GM12801 (cell line): ENCODE measurements around the gene CAV3.

ENCODE experiments used
- TF ChIP-seq, protein P1 (sequence below): IDR thresholded peaks from one replicate; pipeline ENCODE4 v1.5.1; 2011; ENCODE audit warnings: control low read depth; ENCODE audit not compliant: insufficient read length; ENCODE audit errors: extremely low read depth

Gene CAV3

DNA sequence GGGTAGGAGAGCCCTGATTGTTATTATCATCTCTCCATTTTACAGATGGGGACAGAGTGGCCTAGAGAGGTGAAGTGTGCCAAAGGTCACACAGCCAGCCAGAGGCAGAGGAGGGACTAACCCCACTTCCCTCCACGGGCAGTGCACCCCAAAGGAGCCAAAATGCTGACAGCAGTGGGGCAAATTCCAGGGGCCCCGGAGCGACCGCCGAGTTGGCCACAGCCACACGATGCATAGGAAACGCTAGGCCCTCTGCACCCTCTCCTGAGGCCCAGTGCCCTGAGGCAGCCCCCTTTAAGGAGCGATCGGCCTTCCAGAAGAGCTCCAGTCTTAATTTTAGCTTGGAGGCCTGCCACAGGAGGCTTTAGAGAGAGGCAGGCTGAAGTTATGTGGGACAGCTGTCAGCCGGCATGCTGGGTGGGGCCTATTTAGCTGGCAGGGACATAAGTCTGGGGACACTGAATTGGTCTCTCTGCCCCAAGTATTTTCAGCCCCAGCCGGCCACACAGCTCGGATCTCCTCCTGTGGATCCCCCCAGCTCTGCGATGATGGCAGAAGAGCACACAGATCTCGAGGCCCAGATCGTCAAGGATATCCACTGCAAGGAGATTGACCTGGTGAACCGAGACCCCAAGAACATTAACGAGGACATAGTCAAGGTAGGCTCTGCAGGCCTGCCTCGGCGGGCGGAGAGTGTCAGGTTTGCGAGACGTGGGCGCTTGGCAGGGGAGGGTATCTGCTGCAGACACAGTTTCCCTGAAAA is at the start of gene CAV3:
Gene CAV3 (plus strand): TSS at position 471 of the 763 bp plus-strand sequence. CDS start 75 bp downstream, at position 546.
- TF ChIP-seq, protein P1, sequence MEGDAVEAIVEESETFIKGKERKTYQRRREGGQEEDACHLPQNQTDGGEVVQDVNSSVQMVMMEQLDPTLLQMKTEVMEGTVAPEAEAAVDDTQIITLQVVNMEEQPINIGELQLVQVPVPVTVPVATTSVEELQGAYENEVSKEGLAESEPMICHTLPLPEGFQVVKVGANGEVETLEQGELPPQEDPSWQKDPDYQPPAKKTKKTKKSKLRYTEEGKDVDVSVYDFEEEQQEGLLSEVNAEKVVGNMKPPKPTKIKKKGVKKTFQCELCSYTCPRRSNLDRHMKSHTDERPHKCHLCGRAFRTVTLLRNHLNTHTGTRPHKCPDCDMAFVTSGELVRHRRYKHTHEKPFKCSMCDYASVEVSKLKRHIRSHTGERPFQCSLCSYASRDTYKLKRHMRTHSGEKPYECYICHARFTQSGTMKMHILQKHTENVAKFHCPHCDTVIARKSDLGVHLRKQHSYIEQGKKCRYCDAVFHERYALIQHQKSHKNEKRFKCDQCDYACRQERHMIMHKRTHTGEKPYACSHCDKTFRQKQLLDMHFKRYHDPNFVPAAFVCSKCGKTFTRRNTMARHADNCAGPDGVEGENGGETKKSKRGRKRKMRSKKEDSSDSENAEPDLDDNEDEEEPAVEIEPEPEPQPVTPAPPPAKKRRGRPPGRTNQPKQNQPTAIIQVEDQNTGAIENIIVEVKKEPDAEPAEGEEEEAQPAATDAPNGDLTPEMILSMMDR = no peak

GRCh38 chr3:8702560-8702959 is 31.0 kb upstream of the CAV3 start:
- TF ChIP-seq, protein P1 = no peak

GRCh38 chr3:8705575-8705974 is 28.0 kb upstream of the CAV3 start:
- TF ChIP-seq, protein P1 = no peak

- TF ChIP-seq, protein P1 = no peak
Observed at GRCh38 chr3:8709287-8709686, 24.3 kb upstream of the CAV3 start.

- TF ChIP-seq, protein P1 = no peak
Observed at GRCh38 chr3:8709801-8710507, 23.6 kb upstream of the CAV3 start.

DNA sequence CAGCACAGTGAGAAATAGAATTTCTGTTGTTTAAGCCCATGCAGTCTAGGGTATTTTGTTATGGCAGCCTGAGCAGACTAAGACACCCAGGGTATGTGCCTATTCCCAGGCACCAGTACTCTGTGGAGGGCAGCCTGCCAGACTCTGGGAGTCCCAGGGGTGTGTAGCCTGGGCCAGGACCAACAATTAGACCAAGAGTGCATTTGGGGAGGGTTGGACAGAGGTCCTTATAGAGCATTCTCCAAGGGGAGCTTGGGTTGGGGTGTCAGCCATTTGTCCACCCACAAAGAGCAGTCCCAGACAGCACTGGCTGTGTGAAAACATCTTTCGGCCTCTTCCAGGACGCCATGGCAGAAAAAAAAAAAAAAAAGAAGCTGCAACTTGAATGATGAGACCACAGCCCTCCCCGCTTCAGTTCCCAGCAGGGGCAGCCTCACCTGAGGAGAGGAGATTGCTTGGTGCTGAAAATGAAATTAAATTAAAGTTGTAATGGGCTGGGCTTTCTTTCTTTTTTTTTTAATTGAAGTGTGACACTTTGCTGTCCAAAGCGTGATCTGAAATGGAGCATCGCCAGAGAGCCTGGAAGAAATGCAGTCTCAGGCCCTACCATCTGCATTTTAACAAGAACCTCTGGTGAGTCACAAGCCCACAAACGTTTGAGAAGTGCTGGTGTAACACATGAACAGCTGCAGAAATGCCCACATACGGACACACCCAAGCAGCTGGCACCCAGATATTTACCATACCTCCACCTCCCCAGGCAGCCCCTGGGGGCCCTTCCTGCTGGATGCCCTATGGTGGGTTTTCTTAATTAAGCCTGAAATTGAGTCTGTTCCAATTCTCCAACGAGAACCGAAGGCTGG is 21.3 kb upstream of the CAV3 start:
- TF ChIP-seq, protein P1 = no peak

- TF ChIP-seq, protein P1 = no peak
Observed at GRCh38 chr3:8712908-8713255, 20.7 kb upstream of the CAV3 start.
